IPS-15b (cell line): Measurements from ENCODE around the gene KIF26B.

ENCODE experiments used
- H3K27me3 ChIP-seq: one replicate; pipeline ENCODE4 v1.6.1; 2013; ENCODE audit warnings: low read length; ENCODE audit not compliant: control insufficient read depth, insufficient read depth
- H3K36me3 ChIP-seq: one replicate; pipeline ENCODE4 v1.6.1; 2013; ENCODE audit warnings: low read length; ENCODE audit not compliant: control insufficient read depth, insufficient read depth
- H3K4me1 ChIP-seq: one replicate; pipeline ENCODE4 v1.6.1; 2013; ENCODE audit warnings: mild to moderate bottlenecking, low read length; ENCODE audit not compliant: control insufficient read depth, insufficient read depth
- H3K4me3 ChIP-seq: one replicate; pipeline ENCODE4 v1.5.1; 2013; ENCODE audit warnings: low read depth, low read length
- H3K9ac ChIP-seq: one replicate; pipeline ENCODE4 v1.6.1; 2013; ENCODE audit warnings: low read depth, mild to moderate bottlenecking, low read length
- H3K9me3 ChIP-seq: one replicate; pipeline ENCODE4 v1.6.1; 2013; ENCODE audit warnings: mild to moderate bottlenecking, low read length; ENCODE audit not compliant: control insufficient read depth, insufficient read depth

Gene KIF26B

DNA sequence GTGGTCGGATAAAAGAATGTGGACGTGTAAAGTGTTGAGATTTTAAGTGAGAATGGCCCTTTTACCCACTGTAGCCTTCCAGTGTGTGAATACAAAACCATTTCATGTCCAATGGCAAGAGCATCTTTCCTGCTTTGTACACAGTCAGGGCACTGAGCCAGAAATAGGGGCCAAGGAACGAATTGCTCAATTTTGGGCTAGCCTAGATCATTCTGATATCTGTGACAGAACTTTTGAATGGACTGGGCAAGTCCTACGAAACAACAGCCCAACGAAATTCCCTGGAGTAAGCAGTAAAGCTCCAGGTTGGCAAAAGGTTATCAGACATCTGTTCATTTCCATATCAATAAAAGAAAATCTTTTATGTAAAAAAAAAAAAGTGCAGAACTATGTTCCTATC is 5.5 kb downstream of the KIF26B start:
- Histone ChIP-seq H3K4me1 (no peaks in the 10 kb centered on the region), H3K4me3 (no peak overlapping the region), H3K27me3 (peaks cover 32% of the 10 kb centered on the region), H3K36me3 (no peaks in the 10 kb centered on the region), H3K9me3 (no peaks in the 10 kb centered on the region), H3K9ac (no peak overlapping the region)

DNA sequence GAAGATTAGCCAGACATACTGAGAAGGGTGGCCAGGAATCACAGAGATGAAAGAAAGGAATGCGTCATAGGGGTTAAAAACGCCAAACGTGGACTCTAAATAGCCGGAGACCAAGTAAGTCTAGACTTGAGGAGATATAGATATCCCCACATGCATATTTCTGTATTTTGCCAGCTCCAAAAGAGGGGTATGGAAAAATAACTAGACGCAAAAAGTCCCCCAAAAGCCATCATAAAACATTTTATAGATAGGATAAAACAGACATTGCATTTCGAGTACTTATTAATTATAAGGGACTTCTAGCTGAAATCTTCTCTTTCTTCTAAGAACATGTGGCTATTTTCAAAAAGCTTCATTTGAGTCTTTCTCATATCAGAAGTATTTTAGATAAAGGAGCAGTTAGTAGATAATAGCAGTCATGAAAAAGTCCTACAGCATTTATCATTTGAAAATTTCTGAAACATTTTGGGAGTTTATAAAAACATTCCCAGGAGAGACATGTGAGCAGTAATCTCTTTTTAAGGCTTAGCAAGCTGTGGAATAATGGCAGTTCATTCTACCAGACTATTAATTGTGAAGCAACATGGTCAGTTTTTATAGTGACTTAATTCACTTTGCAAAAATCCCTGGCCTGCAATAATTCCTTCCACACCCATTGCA is 6.1 kb downstream of the KIF26B start:
- Histone ChIP-seq H3K4me3 (no peak overlapping the region), H3K36me3 (no peaks in the 10 kb centered on the region), H3K9ac (no peak overlapping the region), H3K4me1 (no peaks in the 10 kb centered on the region), H3K27me3 (peaks cover 32% of the 10 kb centered on the region), H3K9me3 (no peaks in the 10 kb centered on the region)

DNA sequence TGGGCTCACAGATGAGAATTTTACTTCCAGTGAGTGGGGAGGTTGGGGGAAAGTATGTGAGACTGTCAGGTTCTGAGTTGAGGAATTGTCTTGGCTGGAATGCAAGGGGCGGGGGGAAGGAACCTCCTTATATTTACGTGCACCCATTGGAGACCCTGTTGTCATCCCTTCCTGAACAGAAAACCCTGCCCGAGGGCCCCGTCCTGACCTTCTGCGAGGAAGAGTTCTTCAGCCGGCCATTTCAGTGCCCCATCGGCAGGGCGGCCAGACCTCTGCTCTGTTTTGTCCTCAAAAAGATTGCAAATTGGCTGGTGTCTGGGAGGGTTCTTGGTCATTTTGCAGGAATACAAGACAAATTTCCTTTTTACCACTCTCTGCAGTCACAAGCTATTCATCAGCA is 7.1 kb downstream of the KIF26B start:
- Histone ChIP-seq H3K4me3 (no peak overlapping the region), H3K4me1 (no peaks in the 10 kb centered on the region), H3K9me3 (no peaks in the 10 kb centered on the region), H3K36me3 (no peaks in the 10 kb centered on the region), H3K9ac (no peak overlapping the region), H3K27me3 (peaks cover 29% of the 10 kb centered on the region)

DNA sequence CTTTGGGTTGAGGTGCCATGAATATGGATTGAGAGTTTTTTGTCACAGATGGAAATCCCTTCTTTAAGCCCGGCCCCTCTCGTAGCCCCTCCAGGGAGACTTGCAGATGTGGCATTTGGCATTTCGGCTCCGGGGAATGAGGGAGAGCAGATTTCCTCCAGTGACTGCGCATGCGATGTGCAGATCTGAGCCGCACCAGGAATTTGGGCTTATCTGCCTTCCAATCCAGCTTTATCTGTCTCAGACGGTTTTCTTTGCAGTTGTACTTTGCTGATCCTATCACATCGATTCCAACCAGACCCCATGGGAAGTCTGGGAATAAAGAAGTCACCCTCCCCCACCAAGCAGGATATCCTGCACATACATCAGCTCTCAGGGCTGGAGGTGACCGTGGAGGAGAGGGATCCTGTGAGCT is 11.7 kb downstream of the KIF26B start:
- no peaks in the 10 kb centered on the region for H3K9me3 ChIP-seq
- H3K9ac ChIP-seq = no peak overlapping the region
- H3K27me3 ChIP-seq = peaks cover 6% of the 10 kb centered on the region
- peaks cover 8% of the 10 kb centered on the region for H3K4me1 ChIP-seq
- no peak overlapping the region for H3K4me3 ChIP-seq
- no peaks in the 10 kb centered on the region for H3K36me3 ChIP-seq

DNA sequence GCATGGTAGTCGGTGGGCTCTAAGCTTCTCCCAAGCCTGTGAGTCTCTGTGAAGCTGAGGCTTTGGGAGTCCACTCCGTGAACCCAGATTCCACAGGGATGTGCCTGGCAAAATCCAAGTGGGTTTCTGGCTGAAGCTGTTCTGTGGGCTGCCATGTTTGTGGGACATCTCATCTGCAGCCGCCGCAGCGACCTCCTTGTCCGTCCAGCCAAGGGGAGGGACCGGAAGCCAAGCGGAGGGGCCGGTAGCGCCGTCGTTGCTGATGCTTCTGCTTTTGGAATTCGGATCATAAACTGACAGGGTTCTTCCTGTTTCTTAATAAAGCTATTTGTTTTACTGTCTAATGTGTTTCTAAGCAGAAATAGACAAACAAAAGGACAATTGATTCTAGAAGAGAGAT is 13.3 kb downstream of the KIF26B start:
- Histone ChIP-seq H3K27me3 (peaks cover 6% of the 10 kb centered on the region), H3K9me3 (no peaks in the 10 kb centered on the region), H3K4me1 (peaks cover 8% of the 10 kb centered on the region), H3K4me3 (no peak overlapping the region), H3K36me3 (no peaks in the 10 kb centered on the region), H3K9ac (no peak overlapping the region)

DNA sequence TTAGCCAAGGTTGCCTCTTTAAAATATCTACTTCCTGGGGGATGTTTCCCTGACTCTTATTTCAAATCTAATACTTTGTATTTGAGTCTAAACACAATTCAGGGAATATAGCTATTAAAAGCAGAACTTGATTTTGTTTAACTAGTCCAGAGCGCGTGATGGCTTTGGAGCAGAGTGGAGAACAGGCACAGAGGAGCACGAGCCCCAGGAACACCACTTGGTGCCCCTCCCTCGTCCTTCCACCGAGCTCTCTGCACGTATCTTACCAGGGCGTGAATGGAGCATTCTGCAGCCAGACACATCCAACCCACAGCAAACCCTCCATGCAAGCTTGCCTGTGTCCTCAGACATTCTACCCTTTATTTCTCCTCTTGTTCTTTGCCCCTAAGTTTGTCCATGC is 14.1 kb downstream of the KIF26B start:
- H3K36me3 ChIP-seq = no peaks in the 10 kb centered on the region
- H3K4me3 ChIP-seq = no peak overlapping the region
- H3K4me1 ChIP-seq = peaks cover 8% of the 10 kb centered on the region
- H3K9ac ChIP-seq = no peak overlapping the region
- H3K9me3 ChIP-seq = no peaks in the 10 kb centered on the region
- peaks cover 6% of the 10 kb centered on the region for H3K27me3 ChIP-seq

DNA sequence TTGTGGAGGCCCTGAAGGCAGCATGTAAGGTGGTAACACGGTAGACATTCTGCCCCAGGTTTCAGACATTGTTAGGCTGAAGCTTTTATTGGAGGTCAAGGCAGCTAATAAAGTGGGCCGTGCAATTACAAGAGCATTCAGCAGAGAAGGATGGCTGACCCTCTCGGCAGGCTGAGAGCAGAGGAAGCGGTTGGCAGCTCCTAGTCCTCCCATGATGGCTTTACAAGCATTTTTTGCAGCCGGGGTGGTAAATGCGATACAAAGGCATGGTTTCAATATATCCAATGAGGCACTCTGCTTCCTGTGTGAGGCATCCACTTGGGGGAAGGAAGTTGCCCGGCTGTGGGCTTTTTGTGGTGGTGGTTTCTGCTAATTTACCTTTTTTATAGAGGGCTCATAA is 14.6 kb downstream of the KIF26B start:
- H3K27me3 ChIP-seq = peaks cover 6% of the 10 kb centered on the region
- no peak overlapping the region for H3K9ac ChIP-seq
- no peak overlapping the region for H3K4me3 ChIP-seq
- no peaks in the 10 kb centered on the region for H3K36me3 ChIP-seq
- no peaks in the 10 kb centered on the region for H3K9me3 ChIP-seq
- peaks cover 8% of the 10 kb centered on the region for H3K4me1 ChIP-seq

DNA sequence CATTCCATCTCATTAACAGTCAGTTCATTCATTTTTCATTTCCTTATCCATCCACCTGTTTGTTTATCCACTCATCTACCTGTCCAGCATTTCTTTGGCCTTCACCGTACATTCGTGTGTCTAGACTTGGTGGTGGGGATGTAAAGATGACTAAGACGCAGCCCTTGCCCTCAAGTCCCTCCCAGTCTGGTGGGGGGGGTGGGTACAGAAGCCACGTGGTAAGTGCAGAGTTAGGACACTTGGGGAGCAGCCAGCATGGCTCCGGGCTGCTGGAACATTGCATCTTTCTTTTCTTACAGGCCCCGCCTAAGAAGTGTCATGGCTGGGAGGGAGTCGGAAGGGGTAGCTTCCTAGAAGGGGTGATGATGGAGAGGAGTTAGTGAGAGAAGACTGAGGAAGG is 17.2 kb downstream of the KIF26B start:
- Histone ChIP-seq H3K9me3 (no peaks in the 10 kb centered on the region), H3K27me3 (no peaks in the 10 kb centered on the region), H3K4me1 (peaks cover 7% of the 10 kb centered on the region), H3K9ac (no peak overlapping the region), H3K4me3 (no peak overlapping the region), H3K36me3 (no peaks in the 10 kb centered on the region)

DNA sequence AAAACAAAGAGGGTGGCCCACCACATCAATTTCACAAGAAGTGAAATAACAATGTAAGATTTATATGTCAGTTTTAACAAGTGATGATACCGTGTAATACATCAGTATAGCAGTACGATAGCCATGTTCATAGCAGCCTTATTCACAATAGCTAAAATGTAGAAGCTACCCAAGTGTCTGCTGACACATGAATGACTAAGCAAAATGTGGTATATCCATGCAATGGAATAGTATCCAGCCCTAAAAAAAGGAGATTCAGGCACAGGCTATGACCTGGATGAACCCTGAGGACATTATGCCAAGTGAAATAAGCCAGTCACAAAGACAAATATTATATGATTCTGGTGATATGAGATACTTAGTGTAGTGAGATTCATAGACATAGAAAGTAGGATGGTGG is 18.0 kb downstream of the KIF26B start:
- H3K9ac ChIP-seq = no peak overlapping the region
- no peaks in the 10 kb centered on the region for H3K27me3 ChIP-seq
- no peaks in the 10 kb centered on the region for H3K9me3 ChIP-seq
- no peaks in the 10 kb centered on the region for H3K4me1 ChIP-seq
- H3K4me3 ChIP-seq = no peak overlapping the region
- no peaks in the 10 kb centered on the region for H3K36me3 ChIP-seq

DNA sequence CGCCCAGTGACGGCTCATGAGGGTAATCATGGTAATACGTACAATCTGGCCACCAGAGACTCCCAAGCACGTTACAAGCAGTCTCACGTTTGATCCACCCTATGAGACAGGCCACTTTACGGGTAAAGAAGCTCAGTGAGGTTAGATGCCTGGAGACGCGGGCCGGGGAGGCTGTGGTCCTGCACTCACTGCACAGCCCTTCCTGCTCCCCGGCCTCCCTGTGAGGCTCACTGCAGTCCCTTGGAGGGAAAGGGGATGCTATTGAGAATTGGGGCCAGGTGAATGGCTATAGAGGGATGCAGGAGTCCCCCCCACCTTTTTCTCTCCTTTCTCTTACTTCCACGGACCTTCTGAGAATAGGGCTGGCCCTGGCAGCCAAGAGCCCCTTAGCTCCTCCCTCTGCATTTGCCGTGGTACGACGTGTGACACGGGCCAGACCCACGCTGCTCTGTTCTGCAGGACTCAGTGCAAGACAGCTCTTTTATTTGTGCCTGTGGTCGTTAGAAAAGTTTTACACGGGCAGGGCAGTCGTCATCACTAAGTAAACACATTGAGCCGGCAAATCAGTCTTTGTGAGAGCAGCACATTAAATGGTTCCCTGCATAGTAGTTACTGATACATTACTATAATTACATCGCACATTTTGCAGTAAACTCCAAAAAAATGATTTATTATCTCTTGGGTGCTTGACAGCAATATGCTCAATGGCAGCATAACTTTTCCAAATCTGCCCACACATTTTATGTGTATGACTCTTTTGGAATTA is 18.8 kb downstream of the KIF26B start:
- Histone ChIP-seq H3K36me3 (no peaks in the 10 kb centered on the region), H3K4me1 (no peaks in the 10 kb centered on the region), H3K4me3 (no peak overlapping the region), H3K27me3 (no peaks in the 10 kb centered on the region), H3K9me3 (no peaks in the 10 kb centered on the region), H3K9ac (no peak overlapping the region)

DNA sequence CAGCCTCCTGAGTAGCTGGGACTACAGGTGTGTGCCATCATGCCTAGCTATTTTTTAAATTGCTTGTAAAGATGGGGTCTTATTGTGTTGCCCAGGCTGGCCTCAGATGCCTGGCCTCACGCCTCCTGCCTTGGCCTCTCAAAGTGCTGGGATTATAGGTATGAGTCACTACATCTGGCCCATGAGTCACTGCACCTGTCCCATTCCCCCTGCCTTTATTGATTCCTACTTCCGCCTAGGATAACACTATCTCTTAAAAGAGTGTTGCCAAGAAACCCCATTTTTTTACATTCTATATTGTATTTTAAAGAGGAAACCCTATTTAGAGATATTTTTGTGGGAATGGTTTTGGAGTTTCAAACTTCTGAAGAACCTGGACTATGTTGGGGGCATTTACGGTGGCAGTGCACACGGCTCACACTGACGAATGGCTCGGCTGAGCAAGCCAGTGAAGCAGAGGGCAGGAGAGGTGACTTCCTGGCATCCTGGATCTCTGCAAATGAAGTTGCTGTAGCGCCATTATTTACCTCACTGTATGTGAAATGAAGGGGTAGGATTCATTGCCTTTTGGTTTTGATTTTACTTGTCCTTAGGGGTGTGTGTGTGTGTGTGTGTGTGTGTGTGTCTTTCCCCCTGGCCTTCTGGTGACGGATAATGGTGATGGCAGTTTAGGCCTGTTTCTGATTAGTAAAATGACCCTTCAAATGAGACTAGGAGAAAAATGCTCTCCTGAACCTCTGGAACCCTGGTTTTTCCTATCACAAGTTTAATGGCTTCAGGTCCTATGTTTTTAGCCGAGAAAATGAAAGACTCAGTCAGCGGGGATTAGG is 22.5 kb downstream of the KIF26B start:
- H3K36me3 ChIP-seq = no peaks in the 10 kb centered on the region
- no peaks in the 10 kb centered on the region for H3K9me3 ChIP-seq
- H3K9ac ChIP-seq = no peak overlapping the region
- no peaks in the 10 kb centered on the region for H3K27me3 ChIP-seq
- H3K4me1 ChIP-seq = peaks cover 6% of the 10 kb centered on the region
- H3K4me3 ChIP-seq = no peak overlapping the region
